GM12801 (cell line): ENCODE data around the gene PRR7.

Source experiments
- CTCF ChIP-seq: IDR thresholded peaks from one replicate; pipeline ENCODE4 v1.5.1; 2011; ENCODE audit warnings: control low read depth; ENCODE audit not compliant: insufficient read length; ENCODE audit errors: extremely low read depth

PRR7 gene

GRCh38 chr5:177493795-177494345 is 47.3 kb downstream of the PRR7 start:
- no peak for TF ChIP-seq CTCF

GRCh38 chr5:177494346-177495195 is 48.0 kb downstream of the PRR7 start:
- TF ChIP-seq CTCF = no peak

- TF ChIP-seq CTCF = no peak
Observed at GRCh38 chr5:177495243-177496060, 48.8 kb downstream of the PRR7 start.

GRCh38 chr5:177496070-177496726 is 49.6 kb downstream of the PRR7 start:
- TF ChIP-seq CTCF = no peak

GRCh38 chr5:177496727-177497291 is 50.2 kb downstream of the PRR7 start:
- no peak for TF ChIP-seq CTCF

- TF ChIP-seq CTCF = no peak
Observed at GRCh38 chr5:177497292-177498012, 50.8 kb downstream of the PRR7 start, which contains the start of gene PDLIM7. TSS of gene PDLIM7 (minus strand) at chr5:177497604. CDS start at chr5:177496512, 1,092 bp downstream.
